Keratinocyte (primary cell): ENCODE measurements around the gene SLC4A5. TPM values are rescaled to one million over a fixed set of nuclear protein-coding genes. Genes with fewer than 3 reads are reported as not detected.

Experiments
- DNase-seq: peaks from one replicate; pipeline ENCODE4 v3.0.0-alpha.2; 2011; ENCODE audit warnings: low read depth, missing footprints, low spot score
- FAIRE-seq: peaks from 2 replicates; lab custom pipeline; 2011; peaks lifted over from hg19 to GRCh38; lab: Jason Lieb, UNC
- H2AFZ ChIP-seq: 2 replicates; pipeline ENCODE4 v1.6.0; 2012; ENCODE audit warnings: low read length, control low read depth, inconsistent platforms; ENCODE audit not compliant: control insufficient read depth
- H3K27ac ChIP-seq: 2 replicates; pipeline ENCODE4 v1.5.1; 2011; ENCODE audit warnings: low read length; ENCODE audit not compliant: control insufficient read depth, insufficient read depth
- H3K27me3 ChIP-seq: 3 replicates; pipeline ENCODE4 v1.6.0; 2011; ENCODE audit warnings: low read length; ENCODE audit not compliant: control insufficient read depth, insufficient read depth; ENCODE audit errors: extremely low read depth
- H3K36me3 ChIP-seq, 2 experiments: 2 replicates in 1 of 2; 3 replicates in 1 of 2; pipeline ENCODE4 v1.5.1; 2011; ENCODE audit warnings: low read length in 2 of 2, mild to moderate bottlenecking in 1 of 2; ENCODE audit not compliant: control insufficient read depth in 2 of 2, insufficient read depth in 2 of 2; ENCODE audit errors: extremely low read depth in 1 of 2
- H3K4me1 ChIP-seq: 3 replicates; pipeline ENCODE4 v1.5.1; 2011; ENCODE audit warnings: low read length; ENCODE audit not compliant: control insufficient read depth, insufficient read depth; ENCODE audit errors: extremely low read depth
- H3K4me2 ChIP-seq: 3 replicates; pipeline ENCODE4 v1.6.0; 2011; ENCODE audit warnings: low read depth, low read length; ENCODE audit not compliant: control insufficient read depth, insufficient read depth; ENCODE audit errors: extremely low read depth
- H3K4me3 ChIP-seq, 3 experiments: fragments of 200-600 bp in 1 of 3; sonication (generic) in 1 of 3; 2 replicates in 2 of 3; 3 replicates in 1 of 3; pipeline ENCODE4 v1.5.1; 2011 to 2016; ENCODE audit warnings: low read length in 3 of 3, mild to moderate bottlenecking in 3 of 3, control low read depth in 2 of 3, inconsistent platforms in 1 of 3, low read depth in 1 of 3, mixed read lengths in 1 of 3, mixed run types in 1 of 3, moderate library complexity in 1 of 3; ENCODE audit not compliant: control insufficient read depth in 2 of 3, insufficient read depth in 2 of 3; ENCODE audit errors: extremely low read depth in 1 of 3
- H3K79me2 ChIP-seq: 2 replicates; pipeline ENCODE4 v1.6.0; 2012; ENCODE audit warnings: low read length; ENCODE audit not compliant: control insufficient read depth, insufficient read depth
- H3K9ac ChIP-seq: 3 replicates; pipeline ENCODE4 v1.6.0; 2011; ENCODE audit warnings: low read length; ENCODE audit not compliant: control insufficient read depth, insufficient read depth; ENCODE audit errors: extremely low read depth
- H3K9me1 ChIP-seq: 3 replicates; pipeline ENCODE4 v1.6.0; 2011; ENCODE audit warnings: low read length; ENCODE audit not compliant: control insufficient read depth, insufficient read depth; ENCODE audit errors: extremely low read depth
- H3K9me3 ChIP-seq: 2 replicates; pipeline ENCODE4 v1.5.1; 2012; ENCODE audit warnings: low read depth, low read length; ENCODE audit not compliant: control insufficient read depth
- H4K20me1 ChIP-seq: 3 replicates; pipeline ENCODE4 v1.6.0; 2011; ENCODE audit warnings: low read length; ENCODE audit not compliant: control insufficient read depth, insufficient read depth; ENCODE audit errors: extremely low read depth
- CTCF ChIP-seq, 3 experiments: IDR thresholded peaks in 1 of 3; conservative IDR thresholded peaks in 1 of 3; optimal IDR thresholded peaks in 1 of 3; 2 replicates in 2 of 3; 3 replicates in 1 of 3; pipeline versions ENCODE3 to v1.5.1; 2011; ENCODE audit warnings: low read length in 3 of 3, mild to moderate bottlenecking in 3 of 3, moderate library complexity in 2 of 3, control low read depth in 1 of 3, inconsistent platforms in 1 of 3; ENCODE audit not compliant: insufficient read depth in 2 of 3; ENCODE audit errors: extremely low read depth in 1 of 3
- EZH2 ChIP-seq: IDR thresholded peaks from one replicate; pipeline ENCODE4 v1.6.1; 2012; ENCODE audit warnings: inconsistent platforms, mild to moderate bottlenecking, low read length, moderate library complexity
- dilution Hi-C: fragments of 300-500 bp; cut with MboI; formaldehyde crosslinking; loops from one replicate; pipeline ENCODE4 v1.7.0; 2020; ENCODE audit warnings: low sequenced_read_pairs; ENCODE audit not compliant: extremely low pct_ligation_motif_present
- polyA plus RNA-seq, 5 experiments: library from polyadenylated mRNA; depleted of rRNA in 3 of 5; stranded (reverse) in 3 of 5; stranded (forward) in 1 of 5; unstranded in 1 of 5; fragments of >200 nt; gene quantifications; 1 replicate in 1 of 5; 2 replicates in 3 of 5; 3 replicates in 1 of 5; pipeline versions ENCODE4 v1.2.1 to v1.2.3, GENCODE V29; 2011 to 2012; ENCODE audit warnings: missing spikeins in 2 of 5, low read depth in 1 of 5, low replicate concordance in 1 of 5

Gene SLC4A5
- polyA plus RNA-seq, 1 donor (not counting 4 experiments of a cell fraction or from before 2014, with no cell fraction given) = 0.22 TPM

GRCh38 chr2:74369976-74370375 is 26.8 kb upstream of the SLC4A5 start:
- H3K4me1 ChIP-seq = peaks cover 10% of the 10 kb centered on the region
- no peak overlapping the region for H3K4me2 ChIP-seq
- no peak overlapping the region for H2AFZ ChIP-seq
- no peak for FAIRE-seq
- dilution Hi-C loops = no loop called here
- no peaks in the 10 kb centered on the region for H3K9me1 ChIP-seq
- H3K36me3 ChIP-seq = peaks cover 43 to 54% of the 10 kb centered on the region in 2 experiments
- TF ChIP-seq EZH2 (no peak), CTCF (optimal IDR thresholded peaks at IDR 0.05 in 1 of 3, IDR thresholded peaks at IDR 0.05 in 1 of 3, conservative IDR thresholded peaks at IDR 0.05 in 1 of 3; ENCODE audit: extremely low read depth in 1 of 3, insufficient read depth in 2 of 3, low read length in 3 of 3) (no peak)
- no peaks in the 10 kb centered on the region for H3K9me3 ChIP-seq
- no peak overlapping the region for H3K9ac ChIP-seq
- H3K27me3 ChIP-seq = no peaks in the 10 kb centered on the region
- H3K4me3 ChIP-seq = no peak overlapping the region
- peaks cover 2% of the 10 kb centered on the region for H3K79me2 ChIP-seq
- DNase-seq = no peak
- H3K27ac ChIP-seq = no peak overlapping the region
- no peaks in the 10 kb centered on the region for H4K20me1 ChIP-seq

- H3K36me3 ChIP-seq = peaks cover 50 to 62% of the 10 kb centered on the region in 2 experiments
- no peaks in the 10 kb centered on the region for H3K27me3 ChIP-seq
- no peak overlapping the region for H2AFZ ChIP-seq
- H3K79me2 ChIP-seq = no peaks in the 10 kb centered on the region
- TF ChIP-seq EZH2 (no peak), CTCF (optimal IDR thresholded peaks at IDR 0.05 in 1 of 3, IDR thresholded peaks at IDR 0.05 in 1 of 3, conservative IDR thresholded peaks at IDR 0.05 in 1 of 3; ENCODE audit: extremely low read depth in 1 of 3, insufficient read depth in 2 of 3, low read length in 3 of 3) (no peak)
- H3K4me2 ChIP-seq = no peak overlapping the region
- dilution Hi-C loops = no loop called here
- no peaks in the 10 kb centered on the region for H4K20me1 ChIP-seq
- DNase-seq (no peak), FAIRE-seq (no peak)
- no peaks in the 10 kb centered on the region for H3K9me3 ChIP-seq
- H3K4me1 ChIP-seq = peaks cover 10% of the 10 kb centered on the region
- no peak overlapping the region for H3K4me3 ChIP-seq
- H3K27ac ChIP-seq = no peak overlapping the region
- H3K9ac ChIP-seq = no peak overlapping the region
- H3K9me1 ChIP-seq = no peaks in the 10 kb centered on the region
Observed at GRCh38 chr2:74368499-74368898, 25.3 kb upstream of the SLC4A5 start.
